ENCODE data around the gene GRIK3. TPM values are rescaled to one million over a fixed set of nuclear protein-coding genes. Genes with fewer than 3 reads are reported as not detected.

The GRIK3 gene
- total RNA-seq, 6 experiments from 2014 or later = not detected

DNA sequence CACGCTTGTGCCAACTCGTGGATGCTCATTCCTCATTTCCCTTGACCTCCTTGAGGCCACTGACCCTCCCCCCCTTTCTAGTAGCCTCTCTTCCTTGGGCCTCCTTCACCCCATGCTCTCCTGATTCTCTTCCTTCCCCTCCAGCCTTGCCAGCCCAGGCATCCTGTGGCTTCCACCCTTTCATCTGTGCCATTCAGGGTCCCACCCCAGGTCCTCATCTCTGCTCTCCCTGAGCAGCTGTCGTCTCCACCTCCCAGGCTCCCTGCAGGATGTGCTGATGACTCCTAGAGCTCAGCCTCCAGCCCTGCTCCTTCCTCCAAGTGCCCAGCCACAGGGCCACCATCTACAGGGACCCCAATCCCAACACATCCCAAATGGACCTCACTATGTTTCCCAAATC lies 197.4 kb downstream of the GRIK3 start:
- H3K27me3 Mint-ChIP-seq (ENCODE audit: insufficient read depth) = no peaks in the 10 kb centered on the region
- H3K27ac Mint-ChIP-seq = no peak overlapping the region
- no peaks in the 10 kb centered on the region for H3K36me3 Mint-ChIP-seq (ENCODE audit: low read depth)
- TF ChIP-seq, protein P1, sequence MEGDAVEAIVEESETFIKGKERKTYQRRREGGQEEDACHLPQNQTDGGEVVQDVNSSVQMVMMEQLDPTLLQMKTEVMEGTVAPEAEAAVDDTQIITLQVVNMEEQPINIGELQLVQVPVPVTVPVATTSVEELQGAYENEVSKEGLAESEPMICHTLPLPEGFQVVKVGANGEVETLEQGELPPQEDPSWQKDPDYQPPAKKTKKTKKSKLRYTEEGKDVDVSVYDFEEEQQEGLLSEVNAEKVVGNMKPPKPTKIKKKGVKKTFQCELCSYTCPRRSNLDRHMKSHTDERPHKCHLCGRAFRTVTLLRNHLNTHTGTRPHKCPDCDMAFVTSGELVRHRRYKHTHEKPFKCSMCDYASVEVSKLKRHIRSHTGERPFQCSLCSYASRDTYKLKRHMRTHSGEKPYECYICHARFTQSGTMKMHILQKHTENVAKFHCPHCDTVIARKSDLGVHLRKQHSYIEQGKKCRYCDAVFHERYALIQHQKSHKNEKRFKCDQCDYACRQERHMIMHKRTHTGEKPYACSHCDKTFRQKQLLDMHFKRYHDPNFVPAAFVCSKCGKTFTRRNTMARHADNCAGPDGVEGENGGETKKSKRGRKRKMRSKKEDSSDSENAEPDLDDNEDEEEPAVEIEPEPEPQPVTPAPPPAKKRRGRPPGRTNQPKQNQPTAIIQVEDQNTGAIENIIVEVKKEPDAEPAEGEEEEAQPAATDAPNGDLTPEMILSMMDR (IDR thresholded peaks at IDR 0.05) = no peak
- H3K9me3 Mint-ChIP-seq = peaks cover 68% of the 10 kb centered on the region
- no peak overlapping the region for H3K4me3 Mint-ChIP-seq
- no peaks in the 10 kb centered on the region for H3K4me1 Mint-ChIP-seq (ENCODE audit: low read depth)
- no peak for DNase-seq

DNA sequence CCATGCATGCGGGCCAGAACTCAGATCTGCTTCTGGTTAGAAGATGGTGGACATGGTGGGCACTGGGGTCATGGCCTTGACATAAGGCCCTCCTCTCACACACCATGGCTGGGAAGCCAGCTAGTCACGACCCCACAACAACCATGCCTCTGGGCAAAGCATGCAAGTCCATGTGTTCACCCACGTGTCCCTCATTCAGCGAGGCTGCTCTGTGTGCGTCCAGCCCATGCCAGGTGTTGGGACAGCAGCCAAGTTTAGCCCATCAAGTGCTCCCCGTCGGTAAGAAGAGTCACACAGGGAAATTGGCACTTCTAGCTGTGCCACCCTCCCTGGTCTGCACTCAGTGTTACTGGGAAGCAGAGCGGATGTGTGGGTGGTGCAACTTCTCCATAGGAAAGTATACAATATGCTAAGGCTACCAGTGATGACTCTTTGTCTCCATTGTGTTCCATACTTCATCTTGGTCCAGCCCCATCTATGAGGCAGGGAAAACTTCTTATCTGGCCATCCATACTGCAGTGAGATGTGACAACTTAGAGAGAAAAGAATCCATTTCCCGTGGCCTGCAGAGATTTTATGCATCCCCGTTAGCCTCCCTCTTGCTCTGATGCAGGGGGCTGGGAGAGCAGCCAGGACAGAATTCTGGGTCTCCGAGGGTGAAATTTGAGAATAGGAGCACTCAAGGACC lies 198.0 kb downstream of the GRIK3 start:
- H3K27ac Mint-ChIP-seq = no peak overlapping the region
- peaks cover 68% of the 10 kb centered on the region for H3K9me3 Mint-ChIP-seq
- TF ChIP-seq, protein P1 (IDR thresholded peaks at IDR 0.05) = no peak
- H3K36me3 Mint-ChIP-seq (ENCODE audit: low read depth) = no peaks in the 10 kb centered on the region
- no peaks in the 10 kb centered on the region for H3K4me1 Mint-ChIP-seq (ENCODE audit: low read depth)
- no peak for DNase-seq
- peaks cover 2% of the 10 kb centered on the region; the same call in 1 of the 2 replicates for H3K27me3 Mint-ChIP-seq (ENCODE audit: insufficient read depth)
- no peak overlapping the region for H3K4me3 Mint-ChIP-seq

DNA sequence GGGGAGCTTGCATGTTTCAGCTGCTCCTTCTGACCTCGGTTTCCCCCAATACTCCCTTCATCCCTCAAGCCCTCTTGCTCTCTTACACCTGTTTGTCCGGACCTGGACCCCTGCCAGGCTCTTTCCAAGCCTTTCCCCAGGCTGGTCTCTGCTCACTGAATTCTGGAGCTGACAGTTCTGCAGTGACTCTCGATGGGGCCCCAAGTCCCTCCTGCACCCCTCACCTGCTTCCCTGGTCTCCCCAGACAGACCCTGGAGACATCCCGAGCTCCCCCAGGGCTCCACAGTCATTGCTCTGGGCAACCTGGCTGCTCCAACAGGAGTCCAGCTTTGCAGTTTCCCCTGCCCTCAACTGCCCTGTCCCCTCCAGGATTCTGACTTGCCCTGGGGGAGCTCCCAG lies 198.6 kb downstream of the GRIK3 start:
- TF ChIP-seq, protein P1 (IDR thresholded peaks at IDR 0.05) = no peak
- no peaks in the 10 kb centered on the region for H3K36me3 Mint-ChIP-seq (ENCODE audit: low read depth)
- H3K4me3 Mint-ChIP-seq = no peak overlapping the region
- H3K27me3 Mint-ChIP-seq (ENCODE audit: insufficient read depth) = peaks cover 2% of the 10 kb centered on the region; the same call in 1 of the 2 replicates
- peaks cover 62% of the 10 kb centered on the region for H3K9me3 Mint-ChIP-seq
- H3K27ac Mint-ChIP-seq = no peak overlapping the region
- DNase-seq = no peak
- no peaks in the 10 kb centered on the region for H3K4me1 Mint-ChIP-seq (ENCODE audit: low read depth)

DNA sequence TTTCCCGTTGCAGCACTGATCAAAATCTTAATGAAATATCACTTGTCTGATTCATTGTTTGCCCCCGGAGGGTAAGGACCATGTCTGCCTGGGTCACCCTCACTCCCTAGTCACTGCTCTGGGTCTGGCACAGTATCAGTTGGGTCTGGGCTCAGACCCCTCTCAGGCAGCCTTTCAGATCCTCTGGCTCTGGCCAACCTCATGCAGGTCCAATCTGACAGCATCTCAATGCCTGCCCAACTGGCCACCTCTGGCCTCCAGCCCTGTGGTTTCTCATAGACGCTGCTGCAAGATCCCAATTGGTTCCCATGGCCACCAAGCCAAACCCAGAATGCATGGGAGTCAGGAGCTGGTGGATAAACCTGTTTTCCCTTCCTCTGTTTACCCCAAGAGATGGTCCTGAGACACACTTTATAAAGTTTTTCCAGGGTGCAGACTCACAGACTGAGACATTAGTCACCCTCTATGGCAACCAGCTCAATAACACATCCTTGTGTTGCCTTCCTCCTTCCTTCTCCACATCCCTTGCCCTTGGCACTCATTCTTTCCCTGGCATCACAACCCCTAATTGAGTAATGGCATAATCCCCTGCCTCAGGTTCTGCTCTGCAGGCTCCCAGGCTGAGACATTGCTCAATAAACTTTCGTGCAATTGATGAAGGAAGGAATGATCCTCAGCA lies 199.2 kb downstream of the GRIK3 start:
- Mint-ChIP-seq H3K4me3 (no peak overlapping the region), H3K27ac (no peak overlapping the region), H3K4me1 (ENCODE audit: low read depth) (no peaks in the 10 kb centered on the region), H3K9me3 (peaks cover 60% of the 10 kb centered on the region), H3K27me3 (ENCODE audit: insufficient read depth) (peaks cover 2% of the 10 kb centered on the region; the same call in 1 of the 2 replicates), H3K36me3 (ENCODE audit: low read depth) (no peaks in the 10 kb centered on the region)
- DNase-seq = no peak
- TF ChIP-seq, protein P1 (IDR thresholded peaks at IDR 0.05) = no peak

DNA sequence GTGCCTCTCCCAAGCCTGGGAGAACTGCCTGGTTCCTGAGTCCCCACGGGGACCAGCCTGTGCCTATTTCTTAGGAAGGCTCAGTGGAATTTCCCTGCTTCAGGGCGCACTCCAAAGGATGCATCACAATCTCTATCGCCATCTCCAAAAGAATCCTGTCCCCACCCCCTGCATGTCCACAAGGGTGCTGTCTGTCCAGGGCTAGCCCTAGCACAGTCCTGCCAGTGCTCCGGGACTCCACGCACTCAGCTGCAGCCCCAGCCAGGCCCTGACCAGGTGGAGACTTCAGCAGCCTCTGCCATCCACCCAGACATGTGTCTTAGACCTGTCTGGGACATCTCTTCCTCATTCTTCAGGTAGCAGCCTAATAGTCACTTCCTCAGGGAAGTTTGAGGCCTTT lies 199.7 kb downstream of the GRIK3 start:
- Mint-ChIP-seq H3K27ac (no peak overlapping the region), H3K36me3 (ENCODE audit: low read depth) (no peaks in the 10 kb centered on the region), H3K4me3 (no peak overlapping the region), H3K4me1 (ENCODE audit: low read depth) (no peaks in the 10 kb centered on the region), H3K27me3 (ENCODE audit: insufficient read depth) (peaks cover 2% of the 10 kb centered on the region; the same call in 1 of the 2 replicates), H3K9me3 (peaks cover 66% of the 10 kb centered on the region)
- DNase-seq = no peak
- TF ChIP-seq, protein P1 (IDR thresholded peaks at IDR 0.05) = no peak

Measured in HFFc6 (cell line).